Measurements from ENCODE around the gene LRP5.

- TF ChIP-seq CTCF (IDR thresholded peaks at IDR 0.05), result no peak
- TF ChIP-seq POLR2A (IDR thresholded peaks at IDR 0.05), result no peak
These were observed 127.8 kb downstream of the LRP5 start for GRCh38 chr11:68440224-68440623.
